Activated CD8-positive, alpha-beta memory T cell treated with anti-CD3 and anti-CD28 coated beads for 36 hours (primary cell): Measurements from ENCODE around the gene PDE11A. TPM values are rescaled to one million over a fixed set of nuclear protein-coding genes. Genes with fewer than 3 reads are reported as not detected.
"Not testable (repeated sequence)": the region's sequence is repeated elsewhere in the genome, so short reads cannot be mapped to it uniquely, and the experiment has no call there.

Experiments used
- CTCF ChIA-PET: fragments of 350-600 bp; sonication (Branson Sonifier 250); formaldehyde crosslinking; loops from one replicate; lab custom pipeline; 2021; ENCODE audit warnings: antibody characterized with exemption; lab: Charles Lee
- POLR2A ChIA-PET: fragments of 350-600 bp; sonication (Branson Sonifier 250); formaldehyde crosslinking; loops from one replicate; lab custom pipeline; 2021; ENCODE audit warnings: antibody characterized with exemption; lab: Charles Lee
- total RNA-seq, 2 experiments: library from RNA; stranded (reverse); gene quantifications; one replicate each; pipeline ENCODE4 v1.2.3, GENCODE V29; 2021

PDE11A gene
- not detected for total RNA-seq

DNA sequence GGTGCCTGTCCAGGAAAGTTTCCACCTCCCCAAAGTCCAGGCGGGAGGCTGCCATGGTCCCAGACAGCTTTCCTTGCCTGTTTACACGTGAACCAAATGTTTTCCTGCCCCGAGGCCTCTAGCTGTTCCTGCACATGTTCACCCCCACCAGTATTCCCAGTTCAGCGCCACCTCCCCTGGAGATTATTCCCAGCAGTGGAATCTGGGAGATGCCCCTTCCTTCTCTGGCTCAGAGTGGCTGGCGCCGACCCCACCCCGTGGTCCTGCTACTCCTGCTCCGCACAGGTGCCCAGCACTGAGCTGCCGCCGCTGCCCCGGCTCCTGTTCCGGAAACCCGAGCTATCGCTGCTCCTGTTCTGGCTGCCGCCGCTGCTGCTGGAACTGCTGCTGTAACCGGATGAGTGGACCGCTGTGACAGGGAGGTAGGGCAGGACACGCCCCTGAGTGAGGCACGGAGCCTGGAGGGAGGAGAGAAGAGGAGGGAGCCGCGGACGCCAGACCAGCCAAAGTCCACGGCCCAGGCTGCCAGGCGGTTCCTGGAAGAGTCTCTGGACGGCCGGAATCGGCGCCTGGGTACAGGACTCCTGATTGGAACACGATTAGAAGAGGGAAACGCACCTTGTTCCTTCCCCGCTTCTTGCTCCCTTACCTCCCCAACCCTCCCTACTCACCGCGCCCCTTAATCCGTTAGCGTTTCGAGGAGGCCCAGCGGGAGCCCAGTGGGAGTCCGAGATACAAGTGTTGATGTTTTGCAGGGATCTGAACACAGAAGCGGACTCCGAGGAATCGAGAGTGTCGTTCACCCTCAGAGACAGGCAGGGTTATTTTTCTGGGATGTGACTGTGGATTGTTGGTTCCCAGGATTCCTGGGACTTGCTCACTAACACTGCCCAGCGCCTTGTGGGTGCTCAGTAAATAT is at the start of gene PDE11A:
TSS of gene PDE11A (minus strand) at position 395 of the 919 bp plus-strand sequence. CDS start at position 55, 340 bp downstream.
- ChIA-PET CTCF (no interaction called here), POLR2A (no interaction called here)

DNA sequence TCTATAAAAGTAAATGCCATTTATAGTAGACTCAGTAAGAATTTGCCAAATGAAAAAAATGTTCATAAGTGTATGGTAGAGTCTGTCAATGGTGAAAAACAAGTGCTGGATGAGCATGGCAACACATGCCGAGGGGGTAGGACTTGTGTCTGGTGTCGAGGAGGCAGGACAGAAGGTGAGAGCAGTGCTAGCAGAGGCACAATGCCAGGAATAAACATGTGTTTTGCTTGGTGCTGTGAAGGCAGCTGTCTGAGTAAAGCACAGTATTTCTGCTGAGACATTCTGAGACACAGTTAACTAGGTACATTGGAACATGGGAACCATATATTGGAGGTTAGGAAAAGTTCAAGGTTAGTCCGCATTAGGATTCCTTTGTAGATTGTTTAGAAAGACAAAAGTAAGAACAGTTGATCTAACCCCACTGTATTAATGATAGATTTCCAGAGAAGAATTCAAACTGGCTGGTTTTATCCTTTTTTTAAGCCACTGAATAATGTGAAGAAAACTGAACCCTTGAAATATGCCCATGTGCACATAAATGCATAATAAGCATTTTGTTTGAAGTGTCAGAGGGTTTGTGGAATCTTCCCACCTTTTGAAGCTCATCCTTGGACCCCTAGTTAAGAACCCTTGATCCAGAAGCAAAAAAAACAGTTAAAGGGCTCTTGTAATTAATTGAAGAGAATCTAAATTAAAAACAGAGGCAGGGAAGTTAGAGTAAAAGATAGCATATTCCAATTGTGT is 46.8 kb upstream of the PDE11A start:
- ChIA-PET POLR2A (no interaction called here), CTCF (no interaction called here)

DNA sequence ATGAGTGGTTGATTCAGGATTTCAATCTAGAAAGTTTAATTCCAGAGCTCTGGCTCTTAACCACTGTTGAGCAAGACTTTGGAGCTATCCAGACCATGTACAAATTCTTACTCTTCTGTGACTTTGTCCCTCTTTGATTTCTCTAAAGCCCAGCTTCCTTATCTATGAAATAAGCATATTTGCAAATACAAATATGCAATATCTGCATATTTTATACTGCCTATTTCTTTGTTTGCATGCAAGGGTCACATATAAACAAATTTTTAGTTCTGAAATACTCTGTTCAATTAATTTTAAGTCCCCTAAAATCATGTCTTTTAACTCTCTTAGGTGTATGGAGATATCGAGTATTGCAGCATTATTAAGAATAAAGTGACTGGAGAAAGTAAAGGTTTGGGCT is 45.1 kb upstream of the PDE11A start:
- POLR2A ChIA-PET, result no interaction called here
- CTCF ChIA-PET, result no interaction called here

DNA sequence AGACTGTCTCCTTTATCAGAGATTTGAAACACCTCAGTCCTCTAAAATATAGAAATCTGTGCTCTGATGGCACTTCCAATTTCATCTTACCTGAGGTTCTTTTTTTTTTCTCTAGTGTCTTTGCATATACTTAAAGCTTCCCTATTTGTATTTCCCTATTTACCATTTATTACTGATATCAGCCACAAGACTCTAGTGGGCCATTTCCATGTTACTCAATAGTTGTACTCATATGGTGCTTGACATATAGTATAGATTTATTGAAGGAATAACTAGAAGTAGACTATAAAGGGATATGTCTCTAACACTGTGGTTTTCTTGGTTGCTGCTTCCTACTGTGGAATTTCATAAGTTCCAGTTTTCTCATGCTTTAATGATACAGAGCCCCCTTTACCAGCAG is 42.7 kb upstream of the PDE11A start:
- ChIA-PET POLR2A (no interaction called here), CTCF (no interaction called here)

DNA sequence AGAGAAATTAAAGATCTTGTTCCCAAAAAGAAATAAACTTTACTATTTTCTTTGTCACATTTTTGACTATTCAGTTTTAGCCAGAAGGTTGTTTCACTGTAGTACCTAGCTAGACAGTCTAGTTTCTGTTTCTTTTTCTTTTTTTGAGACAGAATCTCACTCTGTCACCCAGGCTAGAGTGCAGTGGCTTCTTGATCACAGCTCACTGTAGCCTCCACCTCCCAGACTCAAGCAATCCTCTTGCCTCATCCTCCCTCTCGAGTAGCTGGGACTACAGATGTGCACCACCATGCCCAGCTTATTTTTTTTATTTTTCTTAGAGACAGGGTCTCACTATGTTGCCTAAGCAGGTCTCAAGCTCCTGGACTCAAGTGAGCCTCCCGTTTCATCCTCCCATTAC is 41.9 kb upstream of the PDE11A start:
- CTCF ChIA-PET, result no interaction called here
- POLR2A ChIA-PET, result no interaction called here

DNA sequence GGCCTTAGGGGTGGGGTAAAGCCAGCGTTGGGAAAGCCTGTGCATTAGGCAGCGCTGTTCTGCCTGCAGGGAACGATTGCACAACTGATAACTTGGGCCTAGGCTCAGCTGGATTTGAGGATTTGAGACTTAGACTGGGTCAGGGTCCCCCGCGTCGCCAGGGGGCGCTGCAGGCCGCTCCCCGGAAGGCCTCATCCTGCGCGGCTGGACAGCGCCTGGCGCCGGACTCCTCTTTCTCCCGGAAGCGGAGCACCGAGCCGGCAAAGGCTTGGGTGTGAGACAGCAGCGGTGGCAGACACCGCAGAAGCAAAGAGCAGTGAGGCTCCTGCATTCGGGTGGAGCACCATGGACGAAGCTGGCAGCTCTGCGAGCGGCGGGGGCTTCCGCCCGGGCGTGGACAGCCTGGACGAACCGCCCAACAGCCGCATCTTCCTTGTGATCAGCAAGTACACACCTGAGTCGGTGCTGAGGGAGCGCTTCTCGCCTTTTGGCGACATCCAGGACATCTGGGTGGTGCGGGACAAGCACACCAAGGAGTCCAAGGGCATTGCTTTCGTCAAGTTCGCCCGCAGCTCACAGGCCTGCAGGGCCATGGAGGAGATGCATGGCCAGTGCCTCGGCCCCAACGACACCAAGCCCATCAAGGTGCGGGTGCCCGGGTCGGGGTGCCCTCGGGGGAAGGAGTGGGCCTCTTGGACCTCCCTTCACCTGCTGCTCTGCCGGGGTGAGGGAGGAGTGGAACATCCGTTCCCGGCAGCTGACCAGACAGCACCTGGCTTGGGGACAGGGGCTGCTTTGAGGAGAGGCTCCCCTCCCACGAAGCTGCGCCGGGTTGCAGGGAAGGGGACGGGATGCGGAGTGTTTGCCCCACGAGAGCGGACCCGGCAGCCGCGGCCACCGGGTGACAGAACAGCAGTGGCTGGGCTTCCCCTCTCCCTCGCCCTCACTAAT is 39.9 kb upstream of the PDE11A start, which contains the start of gene RBM45:
TSS of gene RBM45 (plus strand) at position 236 of the 951 bp plus-strand sequence. CDS start at position 346, 110 bp downstream.
- CTCF ChIA-PET, result interaction anchor here (0.6 to 3.3 kb wide), 11 partner anchors 11 to 301 kb away, joined by 3 to 18 read pairs (median 4); no protein-coding TSS in a partner anchor
- POLR2A ChIA-PET, result interaction anchor here (0.8 kb wide), 1 partner anchor 302 kb away, joined by 3 read pairs; no protein-coding TSS in a partner anchor

DNA sequence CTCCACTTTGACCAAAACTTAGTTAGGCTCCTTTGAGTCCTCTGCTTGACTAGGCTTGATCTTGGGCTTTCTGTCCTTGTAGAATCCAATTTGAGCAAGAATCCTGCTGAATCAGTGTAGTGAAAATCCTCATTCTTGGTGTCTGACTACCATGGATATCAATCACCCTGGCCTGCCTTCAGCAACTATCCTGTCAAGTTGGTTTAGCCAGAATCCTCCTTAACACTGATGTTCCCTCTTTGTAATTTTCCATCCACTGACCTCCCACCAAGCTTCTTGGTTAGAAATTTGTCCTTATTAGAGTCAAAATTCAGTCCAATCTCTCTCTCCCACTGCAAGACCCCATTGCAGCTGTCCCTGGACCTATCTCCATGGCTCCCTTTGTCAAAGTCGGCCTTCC is 39.2 kb upstream of the PDE11A start:
- POLR2A ChIA-PET, result no interaction called here

DNA sequence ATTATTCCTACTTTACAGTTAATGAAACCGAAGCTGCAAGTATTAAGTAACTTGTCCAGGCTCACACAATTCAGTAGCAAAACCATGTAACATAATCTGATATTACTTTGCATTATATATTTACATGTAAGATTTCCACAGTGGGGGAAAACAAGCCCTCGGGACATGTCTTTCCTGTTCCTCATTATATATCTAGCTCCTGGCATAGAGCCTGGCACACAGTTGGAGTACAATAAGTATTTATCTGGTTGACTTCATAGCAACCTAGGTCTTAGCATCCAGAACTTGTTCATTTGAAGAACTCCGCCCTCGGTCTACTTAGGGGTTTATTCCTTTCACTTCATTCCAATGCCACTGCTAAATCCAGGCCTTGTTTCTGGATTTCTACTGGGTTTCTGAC is 38.1 kb upstream of the PDE11A start:
- CTCF ChIA-PET, result interaction anchor here (3.3 kb wide), 1 partner anchor 303 kb away, joined by 18 read pairs; no protein-coding TSS in a partner anchor
- POLR2A ChIA-PET, result no interaction called here

More for the DNA sequence above, 39.2 kb upstream of the PDE11A start:
- CTCF ChIA-PET, result interaction anchor here (0.6 to 3.3 kb wide), 7 partner anchors 12 to 302 kb away, joined by 3 to 18 read pairs (median 4); no protein-coding TSS in a partner anchor

DNA sequence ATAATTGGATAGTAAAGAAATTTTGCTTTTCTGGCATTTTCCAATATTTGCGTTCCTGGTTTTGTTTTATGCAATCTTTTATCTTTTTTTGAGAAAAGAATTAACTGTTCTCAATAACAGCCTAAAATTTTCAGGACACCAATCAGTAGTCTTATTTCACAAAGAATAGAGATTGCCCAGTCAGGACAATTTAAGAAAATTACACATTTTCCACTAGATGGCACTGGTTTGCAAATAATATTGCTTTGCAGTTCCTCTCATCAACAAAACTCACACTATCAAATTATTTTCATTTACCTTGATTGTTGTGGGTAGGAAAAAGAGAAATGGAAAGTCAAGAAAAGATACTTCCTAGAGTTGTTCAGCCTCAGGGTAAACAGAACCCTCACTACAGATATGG is 37.2 kb upstream of the PDE11A start:
- CTCF ChIA-PET, result no interaction called here

DNA sequence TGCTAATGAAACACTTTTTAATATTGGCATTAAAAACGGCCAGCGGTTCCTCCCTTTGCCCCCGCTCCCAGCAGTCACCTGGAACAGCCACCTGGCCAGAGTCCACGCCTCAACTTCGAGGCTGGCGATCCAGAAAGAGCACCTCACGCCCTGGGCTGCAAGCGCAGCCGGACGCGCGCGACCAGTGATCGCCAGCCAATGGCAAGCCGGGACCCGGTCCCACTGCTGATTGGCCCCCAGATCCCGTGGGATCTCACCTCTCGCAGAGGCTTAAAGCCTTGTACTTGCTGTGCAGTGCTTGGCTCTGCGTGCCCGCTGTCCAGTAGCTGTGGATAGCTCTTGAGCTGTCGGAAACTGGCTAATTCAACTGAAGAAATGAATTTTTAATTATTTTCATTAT is 35.6 kb upstream of the PDE11A start:
- ChIA-PET POLR2A (no interaction called here), CTCF (interaction anchor here (0.7 kb wide), 1 partner anchor 45 kb away, joined by 3 read pairs; no protein-coding TSS in a partner anchor)

More for the DNA sequence above, 37.2 kb upstream of the PDE11A start:
- POLR2A ChIA-PET, result no interaction called here

DNA sequence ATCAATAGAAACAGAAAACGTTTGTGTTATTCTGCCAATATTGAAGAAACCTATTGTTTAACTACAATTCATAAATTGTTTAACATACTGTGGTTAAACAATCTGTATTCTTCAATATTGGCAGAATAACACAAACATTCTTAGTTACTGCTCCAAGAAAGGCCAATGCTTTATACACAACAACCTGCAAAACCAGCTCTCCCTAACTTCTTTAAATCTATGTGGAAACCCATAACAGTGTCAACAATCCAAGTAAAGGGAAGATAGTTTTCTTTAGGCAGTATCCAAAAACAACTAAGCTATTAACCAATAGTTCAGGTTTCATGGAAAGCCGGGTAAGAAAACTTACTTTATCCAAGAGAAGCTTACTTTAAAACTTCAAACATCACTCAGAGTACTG is 33.5 kb upstream of the PDE11A start:
- POLR2A ChIA-PET, result no interaction called here
- CTCF ChIA-PET, result no interaction called here

DNA sequence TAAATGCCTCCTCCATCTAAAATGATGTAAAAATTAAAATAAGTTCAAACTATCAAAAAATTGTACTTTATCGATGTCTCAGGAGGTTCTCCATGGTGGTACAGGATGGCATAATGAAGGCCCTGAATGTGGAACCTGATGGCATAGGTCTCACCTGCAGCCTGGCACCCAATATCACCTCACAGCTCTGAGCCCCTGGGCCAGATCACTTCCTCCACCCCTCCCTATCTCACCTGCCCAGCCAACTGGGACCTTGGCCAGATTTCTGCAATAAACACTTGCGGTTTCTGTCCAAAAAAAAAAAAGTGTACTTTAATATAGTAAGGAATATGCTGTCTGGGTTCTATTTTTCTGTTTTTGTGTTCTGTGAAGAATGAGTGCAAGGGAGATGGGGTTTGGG is 33.0 kb upstream of the PDE11A start:
- CTCF ChIA-PET, result no interaction called here
- POLR2A ChIA-PET, result no interaction called here

DNA sequence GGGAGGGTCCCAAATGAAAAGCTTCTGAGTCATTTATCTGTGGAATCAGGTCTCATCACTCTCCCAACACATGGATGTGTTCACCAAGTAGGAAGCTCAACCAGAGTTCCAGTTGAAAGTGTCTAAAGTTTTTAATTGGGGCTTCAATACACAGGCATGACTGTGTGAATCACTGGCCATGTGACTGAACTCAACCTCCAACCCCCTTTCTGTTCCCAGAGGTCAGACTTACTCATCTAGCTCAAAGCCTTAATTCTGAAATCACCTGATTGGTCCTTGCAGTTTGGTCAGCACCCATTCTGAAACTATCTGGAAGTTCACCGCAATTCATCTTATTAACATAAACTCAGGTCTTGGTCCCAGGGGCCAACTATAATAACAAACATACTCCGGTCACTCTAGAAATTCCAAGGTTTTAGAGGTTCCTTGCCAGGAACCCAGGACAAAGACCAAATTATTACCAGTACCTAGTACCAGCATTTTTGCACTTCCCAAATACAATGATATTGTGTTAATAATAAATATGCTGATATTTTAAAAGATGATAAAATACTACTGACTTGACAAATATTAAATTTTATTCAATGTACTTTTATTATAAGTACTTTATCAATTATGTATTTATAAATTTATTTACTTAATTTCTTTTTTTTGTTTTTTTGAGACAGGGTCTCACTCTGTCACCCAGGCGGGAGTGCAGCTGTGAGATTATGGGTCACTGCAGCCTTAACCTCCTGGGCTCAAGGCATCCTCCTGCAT is 28.9 kb upstream of the PDE11A start:
- CTCF ChIA-PET, result no interaction called here
- POLR2A ChIA-PET, result no interaction called here

DNA sequence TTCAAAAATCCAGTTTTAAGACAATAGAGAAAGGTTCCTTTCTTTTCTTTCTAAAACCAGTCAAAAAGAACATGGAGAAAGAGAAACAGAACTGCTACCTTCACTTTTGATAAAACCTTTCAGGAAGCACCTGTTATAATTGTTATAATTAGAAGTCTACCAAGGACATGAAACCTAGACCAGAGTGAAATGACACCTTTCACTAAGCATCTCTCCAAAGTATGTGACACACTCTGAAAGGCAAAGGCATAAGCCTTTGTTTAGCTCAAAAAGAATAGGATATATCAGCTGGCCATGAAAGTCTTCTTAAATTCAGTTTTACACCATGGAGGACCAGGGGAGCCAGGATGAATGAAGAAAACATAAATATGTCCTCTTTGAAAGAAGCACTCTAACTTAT is 20.9 kb upstream of the PDE11A start:
- CTCF ChIA-PET, result no interaction called here
- POLR2A ChIA-PET, result no interaction called here

DNA sequence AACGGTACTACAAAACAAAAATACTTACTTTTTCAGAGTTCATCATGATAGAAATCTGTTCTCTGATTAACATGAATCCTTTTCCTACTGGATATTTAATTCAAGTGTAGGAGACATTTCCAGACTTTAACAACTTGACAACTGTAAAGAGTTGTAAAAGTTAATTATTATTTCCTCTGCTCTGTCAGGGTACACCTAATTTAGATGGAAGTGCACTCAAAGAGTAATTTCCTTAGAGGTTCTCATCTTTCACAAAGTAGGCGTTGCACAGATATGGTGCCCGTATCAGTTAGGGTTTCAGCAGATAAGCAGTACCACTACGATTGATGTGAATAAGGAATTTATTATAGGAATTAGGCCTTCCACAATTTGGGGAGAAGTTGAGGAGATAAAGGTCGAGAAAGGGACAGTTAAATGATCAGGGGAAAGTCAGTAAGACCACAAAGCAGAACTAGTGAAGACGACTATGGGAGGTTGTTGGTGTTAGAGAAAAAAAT is 16.2 kb upstream of the PDE11A start:
- CTCF ChIA-PET, result no interaction called here
- POLR2A ChIA-PET, result no interaction called here

DNA sequence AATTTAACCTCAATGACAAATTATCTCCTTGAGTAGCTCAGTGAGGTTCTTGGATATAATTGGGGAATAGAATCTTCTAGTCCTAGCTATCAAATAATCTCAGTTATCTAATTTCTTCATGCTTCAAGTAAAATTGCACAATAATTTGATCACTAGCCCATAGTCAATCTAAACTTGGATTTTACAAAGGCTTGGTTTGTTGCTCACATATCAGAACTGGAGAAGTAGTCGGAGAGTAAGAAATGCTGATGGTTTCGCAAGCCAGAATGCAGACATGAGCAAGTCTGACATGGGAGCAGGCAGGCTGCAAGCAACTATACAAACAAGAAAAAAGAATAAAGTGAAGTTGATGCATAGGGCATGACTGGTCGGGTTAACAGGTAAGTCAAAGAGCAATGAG is 11.7 kb upstream of the PDE11A start:
- CTCF ChIA-PET, result no interaction called here
- POLR2A ChIA-PET, result no interaction called here

DNA sequence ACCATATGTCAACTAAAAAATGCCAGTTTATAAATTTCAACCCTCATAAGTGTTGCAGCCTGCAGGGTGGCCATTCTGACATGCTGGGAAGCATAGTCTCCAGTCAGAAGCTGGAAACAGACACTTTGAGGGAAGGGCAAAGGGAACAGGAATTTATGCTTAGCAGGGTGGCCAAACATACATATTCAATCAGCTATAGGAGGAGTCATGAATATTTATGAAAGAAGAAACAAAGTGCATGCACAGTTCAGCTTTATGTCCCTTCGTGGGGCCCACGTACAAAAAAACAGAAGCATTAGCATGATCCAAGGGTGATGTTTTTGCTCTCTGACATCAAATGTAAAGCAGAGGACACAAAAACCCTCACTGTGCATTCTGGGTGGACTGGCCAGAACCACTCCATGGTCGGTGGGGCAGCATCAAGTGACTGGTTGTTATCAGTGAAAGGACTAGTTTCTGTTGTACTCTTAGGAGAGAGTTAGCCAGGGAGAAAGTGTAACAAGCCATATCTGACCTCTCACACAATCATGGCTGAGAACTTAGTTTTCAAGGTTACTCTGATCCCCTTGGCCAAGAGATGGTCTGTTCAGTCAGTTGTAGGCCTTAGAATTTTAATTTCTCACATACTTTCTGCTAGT is 9.9 kb upstream of the PDE11A start:
- POLR2A ChIA-PET, result no interaction called here
- CTCF ChIA-PET, result no interaction called here

DNA sequence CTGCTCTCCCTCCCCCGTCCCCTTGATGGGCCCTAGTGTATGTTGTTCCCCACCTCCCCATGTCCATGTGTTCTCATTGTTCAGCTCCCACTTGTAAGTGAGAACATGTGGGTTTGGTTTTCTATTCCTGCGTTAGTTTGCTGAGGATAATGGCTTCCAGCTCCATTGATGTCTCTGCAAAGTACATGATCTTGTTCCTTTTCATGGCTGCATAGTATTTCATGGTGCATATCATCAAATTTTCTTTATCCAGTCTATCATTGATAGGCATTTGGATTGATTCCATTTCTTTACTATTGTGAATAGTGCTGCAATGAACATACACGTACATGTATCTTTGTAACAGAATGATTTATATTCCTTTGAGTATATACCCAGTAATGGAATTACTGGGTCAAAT is 6.7 kb upstream of the PDE11A start:
- CTCF ChIA-PET, result not testable (repeated sequence)

More for the DNA sequence above, 6.7 kb upstream of the PDE11A start:
- POLR2A ChIA-PET, result not testable (repeated sequence)
